Chondrocyte (in vitro differentiated cells): ENCODE data around the gene RAB5IF. TPM values are rescaled to one million over a fixed set of nuclear protein-coding genes. Genes with fewer than 3 reads are reported as not detected.

Source experiments
- DNase-seq: peaks from one replicate; pipeline ENCODE4 v3.0.0; 2021; ENCODE audit warnings: mixed read lengths, low spot score
- H3K27ac Mint-ChIP-seq: one replicate; pipeline ENCODE4 v1.8.0; 2021; ENCODE audit warnings: mild to moderate bottlenecking, moderate library complexity, mixed read lengths; ENCODE audit not compliant: unreplicated experiment
- H3K27me3 Mint-ChIP-seq: 2 replicates; pipeline ENCODE4 v1.8.0; 2021; ENCODE audit warnings: low read depth, mixed read lengths
- H3K36me3 Mint-ChIP-seq: 2 replicates; pipeline ENCODE4 v1.8.0; 2021; ENCODE audit warnings: low read depth, mixed read lengths
- H3K4me1 Mint-ChIP-seq: 2 replicates; pipeline ENCODE4 v1.8.0; 2021; ENCODE audit warnings: low read depth, mild to moderate bottlenecking, mixed read lengths
- H3K4me3 Mint-ChIP-seq: one replicate; pipeline ENCODE4 v1.8.0; 2021; ENCODE audit warnings: mild to moderate bottlenecking, moderate library complexity, mixed read lengths; ENCODE audit not compliant: unreplicated experiment
- H3K9me3 Mint-ChIP-seq: 2 replicates; pipeline ENCODE4 v1.8.0; 2021; ENCODE audit warnings: low read depth, mixed read lengths
- CTCF ChIP-seq: fragments of 200-600 bp; sonication (generic); IDR thresholded peaks from 2 replicates; pipeline ENCODE4 v1.5.0; 2021; ENCODE audit warnings: antibody characterized with exemption, mild to moderate bottlenecking, moderate library complexity
- total RNA-seq: library from RNA; stranded (reverse); gene quantifications from 3 replicates; pipeline ENCODE4 v1.2.1, GENCODE V29; 2021

Gene RAB5IF
- total RNA-seq, 1 donor from 2014 or later: 71.5 TPM

- H3K9me3 Mint-ChIP-seq: no peaks in the 10 kb centered on the region
- no peaks in the 10 kb centered on the region for H3K4me1 Mint-ChIP-seq
- no peak for DNase-seq
- peaks cover 14% of the 10 kb centered on the region for H3K36me3 Mint-ChIP-seq
- TF ChIP-seq CTCF: no peak
- H3K27ac Mint-ChIP-seq: no peak overlapping the region
- no peaks in the 10 kb centered on the region for H3K27me3 Mint-ChIP-seq
- H3K4me3 Mint-ChIP-seq: no peak overlapping the region
Measured at GRCh38 chr20:36613974-36614373, 8.4 kb downstream of the RAB5IF start.

GRCh38 chr20:36614781-36615557, 9.4 kb downstream of the RAB5IF start:
- Mint-ChIP-seq H3K27ac (no peak overlapping the region), H3K27me3 (no peaks in the 10 kb centered on the region), H3K4me3 (no peak overlapping the region), H3K4me1 (no peaks in the 10 kb centered on the region), H3K36me3 (peaks cover 14% of the 10 kb centered on the region), H3K9me3 (no peaks in the 10 kb centered on the region)
- no peak for DNase-seq
- no peak for TF ChIP-seq CTCF

GRCh38 chr20:36620917-36621316, 15.3 kb downstream of the RAB5IF start:
- no peak overlapping the region for H3K27ac Mint-ChIP-seq
- no peaks in the 10 kb centered on the region for H3K9me3 Mint-ChIP-seq
- no peaks in the 10 kb centered on the region for H3K36me3 Mint-ChIP-seq
- no peak for DNase-seq
- no peak overlapping the region for H3K4me3 Mint-ChIP-seq
- no peaks in the 10 kb centered on the region for H3K27me3 Mint-ChIP-seq
- TF ChIP-seq CTCF: no peak
- no peaks in the 10 kb centered on the region for H3K4me1 Mint-ChIP-seq

GRCh38 chr20:36623444-36623843, 17.9 kb downstream of the RAB5IF start:
- no peak for TF ChIP-seq CTCF
- Mint-ChIP-seq H3K27ac (no peak overlapping the region), H3K9me3 (no peaks in the 10 kb centered on the region), H3K36me3 (no peaks in the 10 kb centered on the region), H3K4me3 (no peak overlapping the region), H3K4me1 (no peaks in the 10 kb centered on the region), H3K27me3 (no peaks in the 10 kb centered on the region)
- DNase-seq: no peak

GRCh38 chr20:36624068-36624943, 18.7 kb downstream of the RAB5IF start:
- no peaks in the 10 kb centered on the region for H3K4me1 Mint-ChIP-seq
- H3K4me3 Mint-ChIP-seq: no peak overlapping the region
- DNase-seq: no peak
- H3K27me3 Mint-ChIP-seq: no peaks in the 10 kb centered on the region
- H3K27ac Mint-ChIP-seq: no peak overlapping the region
- H3K36me3 Mint-ChIP-seq: no peaks in the 10 kb centered on the region
- TF ChIP-seq CTCF: no peak
- H3K9me3 Mint-ChIP-seq: no peaks in the 10 kb centered on the region
